ENCODE results near the gene ARL3.

ARL3 gene

DNA sequence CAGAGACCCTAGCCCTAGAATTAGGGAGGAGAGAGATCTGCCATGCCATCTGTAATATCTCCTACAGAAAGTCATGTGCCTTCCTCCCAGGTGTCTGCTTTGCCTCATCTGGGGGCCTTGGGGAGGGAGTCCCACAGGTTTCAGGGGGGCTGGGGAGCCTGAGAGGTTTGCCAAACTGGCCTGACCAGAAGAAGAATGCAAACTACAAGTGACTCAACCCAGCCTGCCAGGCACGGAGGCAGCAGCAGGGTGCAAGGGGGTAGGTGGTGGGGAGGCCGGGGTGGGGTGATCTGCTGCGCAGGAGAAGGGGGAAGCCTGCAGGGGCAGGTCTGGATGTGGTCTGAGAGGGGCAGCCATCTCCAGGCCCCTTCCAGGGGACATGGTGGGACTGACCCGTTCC, 79.5 kb downstream of the ARL3 start:
- Histone ChIP-seq H3K4me3 (ENCODE audit: low read depth, low read length) (no peak overlapping the region), H3K36me3 (replicated peaks) (no peaks in the 10 kb centered on the region), H3K27ac (no peak overlapping the region), H3K27me3 (replicated peaks) (no peaks in the 10 kb centered on the region)
- in situ Hi-C loops (cut with HindIII; ENCODE audit: low pct_ligation_motif_present, low sequenced_read_pairs): no loop called here
- no peak for DNase-seq
- TF ChIP-seq CTCF (IDR thresholded peaks at IDR 0.05; ENCODE audit: low read depth, low read length, missing control alignments): no peak

GRCh38 chr10:102633848-102634247, 80.3 kb downstream of the ARL3 start:
- peak overlapping the region; percentile 65 for H3K27ac ChIP-seq
- TF ChIP-seq CTCF (IDR thresholded peaks at IDR 0.05; ENCODE audit: low read depth, low read length, missing control alignments): no peak
- no peak overlapping the region for H3K4me3 ChIP-seq (ENCODE audit: low read depth, low read length)
- H3K36me3 ChIP-seq (replicated peaks): no peaks in the 10 kb centered on the region
- DNase-seq: no peak
- in situ Hi-C loops (cut with HindIII; ENCODE audit: low pct_ligation_motif_present, low sequenced_read_pairs): no loop called here
- no peaks in the 10 kb centered on the region for H3K27me3 ChIP-seq (replicated peaks)

DNA sequence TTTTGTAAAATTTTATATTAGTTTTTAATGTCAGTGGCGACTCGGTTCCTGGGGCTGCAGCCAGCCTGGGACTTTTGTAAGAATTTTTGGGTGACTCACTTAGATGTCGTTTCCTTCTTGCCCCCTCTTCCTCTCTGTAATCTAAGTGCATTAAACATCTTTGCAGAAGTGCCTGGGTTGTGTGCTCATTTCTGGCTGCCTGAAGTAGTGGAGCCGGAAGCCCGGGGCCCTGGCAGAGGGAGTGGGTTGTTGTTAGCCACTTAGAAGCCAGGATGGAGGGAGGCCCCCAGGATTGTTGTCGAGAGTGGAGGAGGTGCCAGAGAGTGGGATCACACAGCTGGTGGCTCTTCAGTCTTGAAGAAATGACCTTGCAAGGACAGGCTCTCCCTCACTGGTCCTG, 80.9 kb downstream of the ARL3 start:
- no peak overlapping the region for H3K4me3 ChIP-seq (ENCODE audit: low read depth, low read length)
- in situ Hi-C loops (cut with HindIII; ENCODE audit: low pct_ligation_motif_present, low sequenced_read_pairs): no loop called here
- peak overlapping the region; percentile 65 for H3K27ac ChIP-seq
- peak; percentile 51 for DNase-seq
- H3K36me3 ChIP-seq (replicated peaks): no peaks in the 10 kb centered on the region
- no peak for TF ChIP-seq CTCF (IDR thresholded peaks at IDR 0.05; ENCODE audit: low read depth, low read length, missing control alignments)
- no peaks in the 10 kb centered on the region for H3K27me3 ChIP-seq (replicated peaks)

DNA sequence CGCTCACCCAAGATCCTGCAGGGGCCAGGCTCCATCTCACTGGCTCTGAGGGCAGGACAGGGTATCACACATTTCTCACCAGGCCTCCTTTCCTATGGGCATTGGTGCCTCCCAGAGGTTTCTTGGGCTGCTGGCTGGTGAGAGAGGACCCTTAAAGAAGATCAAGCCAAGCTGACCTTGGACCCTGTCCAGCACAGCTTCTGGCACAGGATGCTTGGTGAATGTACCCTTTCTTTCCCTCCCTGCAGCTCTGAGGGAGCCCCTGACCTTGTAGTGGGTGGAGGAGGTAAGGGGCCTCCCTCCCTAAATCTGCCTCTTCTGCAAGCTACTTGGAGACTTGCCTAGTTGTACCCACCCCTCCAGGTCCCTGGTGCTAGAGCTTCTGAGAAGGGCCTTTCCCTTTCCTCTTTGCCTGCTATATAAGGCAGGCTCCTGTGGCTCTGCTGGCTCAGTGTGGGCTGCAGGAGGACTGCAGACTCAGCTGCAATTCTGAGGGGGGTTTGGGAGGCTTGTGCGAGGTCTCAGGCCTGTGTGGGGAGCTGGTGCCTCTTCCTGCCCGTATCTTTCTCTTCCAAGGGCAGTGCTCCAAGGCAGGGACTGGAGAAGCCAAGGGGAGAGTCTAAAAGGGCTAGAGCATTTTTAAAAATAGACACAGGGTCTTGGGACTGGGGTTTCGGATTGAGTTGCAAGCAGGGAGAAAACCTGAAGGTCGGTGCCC, 81.6 kb downstream of the ARL3 start:
- no peak for DNase-seq
- H3K27ac ChIP-seq: peak overlapping the region; percentile 65
- in situ Hi-C loops (cut with HindIII; ENCODE audit: low pct_ligation_motif_present, low sequenced_read_pairs): no loop called here
- H3K27me3 ChIP-seq (replicated peaks): no peaks in the 10 kb centered on the region
- H3K4me3 ChIP-seq (ENCODE audit: low read depth, low read length): no peak overlapping the region
- TF ChIP-seq CTCF (IDR thresholded peaks at IDR 0.05; ENCODE audit: low read depth, low read length, missing control alignments): peak; percentile 2
- no peaks in the 10 kb centered on the region for H3K36me3 ChIP-seq (replicated peaks)

GRCh38 chr10:102631525-102632393, 82.4 kb downstream of the ARL3 start:
- in situ Hi-C loops (cut with HindIII; ENCODE audit: low pct_ligation_motif_present, low sequenced_read_pairs): no loop called here
- no peaks in the 10 kb centered on the region for H3K27me3 ChIP-seq (replicated peaks)
- DNase-seq: no peak
- H3K36me3 ChIP-seq (replicated peaks): no peaks in the 10 kb centered on the region
- no peak for TF ChIP-seq CTCF (IDR thresholded peaks at IDR 0.05; ENCODE audit: low read depth, low read length, missing control alignments)
- no peak overlapping the region for H3K4me3 ChIP-seq (ENCODE audit: low read depth, low read length)
- H3K27ac ChIP-seq: no peak overlapping the region
